ENCODE results near the gene CRISPLD2. TPM values are rescaled to one million over a fixed set of nuclear protein-coding genes. Genes with fewer than 3 reads are reported as not detected.

CRISPLD2 gene
- total and polyA plus RNA-seq, 12 donors, result 7.9 to 48.1 (median 15.2) TPM

DNA sequence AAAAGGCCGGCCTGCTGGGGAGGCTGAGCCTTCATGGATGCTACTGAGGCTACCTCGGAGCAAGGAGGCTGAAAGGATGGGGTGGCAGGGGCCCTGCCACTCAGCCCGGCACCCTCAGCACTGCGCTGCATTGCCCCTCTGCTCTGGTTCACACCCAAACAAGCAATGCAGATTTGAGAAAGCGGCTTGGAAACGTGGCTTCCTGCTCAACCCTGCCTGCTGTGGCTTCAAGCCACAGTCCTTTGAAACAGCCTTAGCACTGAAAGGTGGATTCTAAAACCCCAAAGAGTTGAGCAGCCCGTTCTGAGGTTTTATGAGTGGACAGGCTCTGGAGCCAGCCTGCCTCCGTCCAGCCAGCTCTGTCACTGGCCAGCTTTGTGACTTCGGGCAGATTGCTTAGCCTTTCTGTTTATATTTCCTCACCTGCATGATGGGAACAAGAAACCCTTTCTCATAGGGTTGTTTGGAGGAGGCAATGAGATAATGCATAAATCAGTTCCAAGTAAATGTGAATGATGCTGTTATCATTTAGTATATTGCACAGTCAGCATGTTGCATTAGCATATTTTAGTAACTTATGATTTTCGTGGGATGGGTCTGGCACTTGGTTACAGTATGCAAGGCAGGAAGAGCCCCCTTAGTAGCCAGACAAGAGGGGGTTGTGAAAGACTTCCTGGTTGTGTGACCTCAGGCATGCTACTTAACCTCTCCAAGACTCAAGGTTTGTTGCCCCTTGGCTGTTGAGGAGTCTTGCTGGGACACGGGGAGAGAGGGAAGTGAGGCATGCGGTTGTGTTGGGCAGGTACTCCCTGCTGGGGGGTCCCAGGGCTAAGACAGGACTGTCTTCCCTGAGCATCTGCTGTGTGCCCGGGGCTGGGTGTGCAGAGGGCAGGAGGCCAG is 23.6 kb downstream of the CRISPLD2 start:
- H3K36me3 ChIP-seq, result peaks cover 0 to 74% (median 0%) of the 10 kb centered on the region in 9 donors
- H3K4me1 ChIP-seq, result peaks cover 0 to 17% (median 6%) of the 10 kb centered on the region in 9 donors
- peak in 1 of 8 donors; percentile 2 for ATAC-seq
- intact Hi-C loops (cut with DNase I), result no loop called here
- 70 to 82% methylated on average over 13 of the region's 13 CpGs for WGBS, 2 donors
- DNase-seq, result no peak
- H3K27me3 ChIP-seq, result peaks cover 0 to 13% (median 8%) of the 10 kb centered on the region in 7 donors
- TF ChIP-seq CTCF (IDR thresholded peaks at IDR 0.05), result no peak
- no peaks in the 10 kb centered on the region for H3K9me3 ChIP-seq
- peak overlapping the region in 6 of 10 donors; percentile 0 to 72 (median 50) for H3K27ac ChIP-seq
- no peak overlapping the region for H3K4me3 ChIP-seq

DNA sequence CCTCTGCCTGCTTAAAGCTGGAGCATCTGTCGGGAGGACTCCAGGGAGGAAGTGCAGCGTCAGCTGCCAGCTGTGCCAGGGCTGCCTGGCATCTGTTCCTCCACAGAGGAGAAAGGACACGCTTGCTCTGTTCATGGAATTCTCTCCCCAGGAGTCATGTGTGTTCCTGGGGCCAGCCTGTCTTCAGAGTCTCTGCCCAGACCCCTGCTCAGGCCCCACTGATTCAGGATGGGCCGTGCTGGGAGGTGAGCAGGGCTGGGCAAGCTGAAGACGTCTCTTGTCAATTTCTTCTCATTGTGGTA is 24.2 kb downstream of the CRISPLD2 start:
- H3K27me3 ChIP-seq, result peaks cover 0 to 14% (median 8%) of the 10 kb centered on the region in 7 donors
- intact Hi-C loops (cut with DNase I), result no loop called here
- peak overlapping the region in 3 of 10 donors; percentile 20 to 72 (median 30) for H3K27ac ChIP-seq
- ATAC-seq, result peak in 2 of 8 donors; percentile 48 to 57
- no peaks in the 10 kb centered on the region for H3K9me3 ChIP-seq
- peak in 1 of 2 donors; percentile 58 for DNase-seq
- H3K36me3 ChIP-seq, result peaks cover 0 to 74% (median 0%) of the 10 kb centered on the region in 9 donors
- 56% methylated on average over 5 of the region's 5 CpGs for WGBS, 2 donors
- no peak for TF ChIP-seq CTCF (IDR thresholded peaks at IDR 0.05)
- H3K4me1 ChIP-seq, result peaks cover 0 to 17% (median 6%) of the 10 kb centered on the region in 9 donors
- no peak overlapping the region for H3K4me3 ChIP-seq

DNA sequence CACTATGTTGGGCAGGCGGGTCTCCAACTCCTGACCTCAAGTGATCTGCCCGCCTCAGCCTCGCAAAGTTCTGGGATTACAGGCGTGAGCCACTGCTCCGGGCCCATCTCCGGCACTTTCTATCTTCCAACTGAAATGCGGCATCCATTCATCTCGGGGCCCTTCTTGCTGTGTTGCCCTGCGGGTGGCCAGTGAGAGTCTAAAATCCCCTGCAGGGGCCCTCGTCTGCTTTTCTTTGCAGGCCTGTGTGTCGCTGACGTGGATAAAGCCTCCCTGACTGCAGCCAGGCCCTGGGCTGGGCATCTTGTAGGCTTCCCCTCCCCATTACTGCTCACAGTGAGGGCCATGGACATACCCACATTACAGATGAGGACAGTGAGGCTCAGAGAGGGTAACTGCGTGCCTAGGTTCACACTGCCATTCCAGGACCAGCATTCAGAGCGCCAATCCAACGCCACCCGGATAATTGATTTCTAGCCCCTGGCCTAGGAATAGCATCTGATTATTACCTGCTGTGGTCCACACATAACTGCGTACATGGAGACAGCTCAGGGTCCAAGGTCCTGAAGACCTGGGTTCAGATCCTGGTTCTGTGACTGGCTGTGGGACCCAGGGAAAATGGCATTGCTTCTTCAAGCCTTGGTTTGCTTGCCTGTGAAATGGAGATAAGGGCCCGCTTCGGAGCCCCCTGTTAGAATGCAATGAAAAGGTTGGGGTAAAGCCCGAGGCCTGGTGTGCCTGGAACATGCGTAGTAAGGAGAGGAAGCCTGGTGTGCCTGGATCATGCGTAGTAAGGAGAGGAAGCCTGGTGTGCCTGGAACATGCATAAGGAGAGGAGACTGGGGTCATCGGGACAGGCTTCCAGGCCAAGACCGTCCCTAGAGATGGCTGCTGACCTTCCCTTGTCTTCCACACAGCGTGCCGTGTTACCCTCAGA is 25.0 kb downstream of the CRISPLD2 start:
- Histone ChIP-seq H3K27ac (peak overlapping the region in 2 of 10 donors; percentile 28 to 30), H3K4me1 (peaks cover 0 to 17% (median 6%) of the 10 kb centered on the region in 9 donors), H3K36me3 (peaks cover 0 to 75% (median 0%) of the 10 kb centered on the region in 9 donors), H3K4me3 (no peak overlapping the region), H3K9me3 (no peaks in the 10 kb centered on the region), H3K27me3 (peaks cover 0 to 14% (median 8%) of the 10 kb centered on the region in 7 donors)
- intact Hi-C loops (cut with DNase I), result no loop called here
- 85% methylated on average over 26 of the region's 26 CpGs for WGBS, 2 donors
- DNase-seq (no peak), ATAC-seq (peak in 3 of 8 donors; percentile 16 to 39 (median 38))
- no peak for TF ChIP-seq CTCF (IDR thresholded peaks at IDR 0.05)

- 82 to 87% methylated on average over 14 of the region's 14 CpGs for WGBS, 2 donors
- Histone ChIP-seq H3K4me1 (peaks cover 0 to 17% (median 6%) of the 10 kb centered on the region in 9 donors), H3K4me3 (no peak overlapping the region), H3K9me3 (no peaks in the 10 kb centered on the region), H3K36me3 (peaks cover 0 to 81% (median 0%) of the 10 kb centered on the region in 9 donors), H3K27me3 (peaks cover 0 to 14% (median 8%) of the 10 kb centered on the region in 7 donors), H3K27ac (peak overlapping the region in 1 of 10 donors; percentile 9)
- no peak for ATAC-seq
- DNase-seq, result no peak
- no peak for TF ChIP-seq CTCF (IDR thresholded peaks at IDR 0.05)
- intact Hi-C loops (cut with DNase I), result no loop called here
Observed at GRCh38 chr16:84845496-84846002, 25.8 kb downstream of the CRISPLD2 start.

Data from heart right ventricle (tissue), 16 donors.